Body of pancreas (tissue), 4 donors: ENCODE results near the gene NAALADL1. TPM values are rescaled to one million over a fixed set of nuclear protein-coding genes. Genes with fewer than 3 reads are reported as not detected.
"Not testable (repeated sequence)": the region's sequence is repeated elsewhere in the genome, so short reads cannot be mapped to it uniquely, and the experiment has no call there.

Experiments used
- ATAC-seq: fragments of 150-250 bp; one replicate; pipeline ENCODE4 v1.9.1; 2016
- DNase-seq, 4 donors: peaks; one replicate each; pipeline ENCODE4 v3.0.0-alpha.2; 2019
- H3K27ac ChIP-seq, 4 donors: fragments of 200-600 bp; sonication (generic); 1 replicate in 3 of 4; 2 replicates in 1 of 4; pipeline versions ENCODE4 v1.5.1 to v1.6.1; 2016 to 2019; ENCODE audit warnings: mild to moderate bottlenecking in 1 of 4, mixed read lengths in 1 of 4, moderate library complexity in 1 of 4
- H3K27me3 ChIP-seq, 2 donors: fragments of 200-600 bp; sonication (generic); one replicate each; pipeline ENCODE4 v1.6.0; 2016; ENCODE audit warnings: mild to moderate bottlenecking in 1 of 2
- H3K36me3 ChIP-seq, 2 donors: fragments of 200-600 bp; sonication (generic); replicated peaks in 1 of 2; 2 replicates each; pipeline ENCODE4 v1.5.1; 2016; ENCODE audit warnings: low read depth in 2 of 2; ENCODE audit not compliant: insufficient read depth in 1 of 2
- H3K4me1 ChIP-seq: fragments of 200-600 bp; sonication (generic); one replicate; pipeline ENCODE4 v1.6.0; 2016
- H3K4me3 ChIP-seq, 2 donors: fragments of 200-600 bp; sonication (generic); 1 replicate in 1 of 2; 2 replicates in 1 of 2; pipeline ENCODE4 v1.5.1; 2016 to 2019
- H3K9me3 ChIP-seq, 3 donors: fragments of 200-600 bp; sonication (generic); 1 replicate in 2 of 3; 2 replicates in 1 of 3; pipeline ENCODE4 v1.5.1; 2016
- CTCF ChIP-seq, 7 experiments: fragments of 450-650 bp in 4 of 7; fragments of 200-600 bp in 3 of 7; sonication (generic) in 3 of 7; IDR thresholded peaks; one replicate each; pipeline ENCODE4 v1.5.1; 2016 to 2019; ENCODE audit warnings: antibody characterized with exemption in 7 of 7
- POLR2A ChIP-seq, 3 donors: fragments of 450-650 bp; IDR thresholded peaks; one replicate each; pipeline ENCODE4 v1.6.1; 2016; ENCODE audit warnings: antibody characterized with exemption in 3 of 3, mild to moderate bottlenecking in 2 of 3
- WGBS, 2 donors: methylation state at CpG; one replicate each; pipeline ENCODE4 v1.1.5; 2017; 5-methylcytosine and 5-hydroxymethylcytosine counted together
- intact Hi-C: fragments of 100-400 bp; cut with DNase I; formaldehyde crosslinking; loops from one replicate; pipeline ENCODE4 v1.15.1; 2023
- total RNA-seq, 2 donors: library from RNA; depleted of rRNA; stranded (reverse); fragments of >200 nt; gene quantifications; one replicate each; pipeline ENCODE4 v1.1.0, GENCODE V29; 2016

NAALADL1 gene
- total RNA-seq, 2 donors from 2014 or later: 1.6 to 11.5 TPM

- H3K36me3 ChIP-seq: no peaks in the 10 kb centered on the region
- H3K4me1 ChIP-seq: peaks cover 5% of the 10 kb centered on the region
- H3K27ac ChIP-seq: no peak overlapping the region
- H3K9me3 ChIP-seq: no peaks in the 10 kb centered on the region
- WGBS, 2 donors: 63 to 68% methylated on average over 7 of the region's 7 CpGs
- intact Hi-C loops: loop anchor here (10.0 kb wide), 1 partner anchor 103 kb away; no protein-coding TSS in a partner anchor
- no peak for TF ChIP-seq POLR2A (IDR thresholded peaks at IDR 0.05)
- TF ChIP-seq CTCF (IDR thresholded peaks at IDR 0.05): no peak
- no peak for ATAC-seq
- no peaks in the 10 kb centered on the region for H3K27me3 ChIP-seq
- DNase-seq: no peak
- no peak overlapping the region for H3K4me3 ChIP-seq
Measured at GRCh38 chr11:65008016-65008415, 50.3 kb downstream of the NAALADL1 start.

GRCh38 chr11:65003968-65004367, 54.4 kb downstream of the NAALADL1 start:
- not testable (repeated sequence) for H3K27me3 ChIP-seq, H3K9me3 ChIP-seq, H3K4me3 ChIP-seq, ATAC-seq, DNase-seq, H3K27ac ChIP-seq, H3K4me1 ChIP-seq, H3K36me3 ChIP-seq
- WGBS, 2 donors: 60 to 65% methylated on average over 3 of the region's 3 CpGs
- intact Hi-C loops: loop anchor here (10.0 kb wide), 1 partner anchor 99 kb away; no protein-coding TSS in a partner anchor

GRCh38 chr11:65003282-65003681, 55.1 kb downstream of the NAALADL1 start:
- Histone ChIP-seq H3K4me3 (no peak overlapping the region), H3K27me3 (no peaks in the 10 kb centered on the region), H3K9me3 (no peaks in the 10 kb centered on the region), H3K27ac (no peak overlapping the region), H3K4me1 (peaks cover 15% of the 10 kb centered on the region), H3K36me3 (no peaks in the 10 kb centered on the region)
- 84 to 90% methylated on average over 5 to 7 of the region's 7 CpGs for WGBS, 2 donors
- DNase-seq: no peak
- TF ChIP-seq POLR2A (IDR thresholded peaks at IDR 0.05) (no peak), CTCF (IDR thresholded peaks at IDR 0.05) (no peak)
- no peak for ATAC-seq
- intact Hi-C loops: loop anchor here (10.0 kb wide), 1 partner anchor 98 kb away; no protein-coding TSS in a partner anchor

- Histone ChIP-seq H3K36me3 (no peaks in the 10 kb centered on the region), H3K27me3 (no peaks in the 10 kb centered on the region), H3K4me1 (peaks cover 19% of the 10 kb centered on the region), H3K9me3 (no peaks in the 10 kb centered on the region), H3K4me3 (no peak overlapping the region), H3K27ac (no peak overlapping the region)
- TF ChIP-seq CTCF (IDR thresholded peaks at IDR 0.05) (no peak), POLR2A (IDR thresholded peaks at IDR 0.05) (no peak)
- intact Hi-C loops: loop anchor here (10.0 kb wide), 1 partner anchor 98 kb away; no protein-coding TSS in a partner anchor
- ATAC-seq (no peak), DNase-seq (no peak)
- 82 to 84% methylated on average over 5 of the region's 5 CpGs for WGBS, 2 donors
Measured at GRCh38 chr11:65002706-65003105, 55.6 kb downstream of the NAALADL1 start.

GRCh38 chr11:64999478-64999877, 58.9 kb downstream of the NAALADL1 start:
- Histone ChIP-seq H3K27me3 (no peaks in the 10 kb centered on the region), H3K4me3 (no peak overlapping the region), H3K36me3 (no peaks in the 10 kb centered on the region), H3K4me1 (peaks cover 48% of the 10 kb centered on the region), H3K9me3 (no peaks in the 10 kb centered on the region), H3K27ac (peak overlapping the region; percentile 76 to 91 (median 86))
- 100% methylated on average over 1 of the region's 1 CpG; no CpG with 5 or more reads in 1 of the 2 donors for WGBS, 2 donors
- no peak for ATAC-seq
- TF ChIP-seq POLR2A (IDR thresholded peaks at IDR 0.05): no peak
- TF ChIP-seq CTCF (IDR thresholded peaks at IDR 0.05): no peak
- DNase-seq: no peak
- intact Hi-C loops: no loop called here
